ENCODE results near the gene STK33.

- TF ChIP-seq SP1 (IDR thresholded peaks at IDR 0.05; ENCODE audit: low read depth) (no peak), POLR2A (IDR thresholded peaks at IDR 0.05; ENCODE audit: borderline replicate concordance, extremely low read depth, insufficient read depth, insufficient read length) (no peak), SIN3A (IDR thresholded peaks at IDR 0.05; ENCODE audit: low read depth) (no peak), TCF7L2 (IDR thresholded peaks at IDR 0.05; ENCODE audit: borderline replicate concordance, extremely low read depth, insufficient read depth, insufficient read length) (no peak)
Observed at GRCh38 chr11:8383627-8384026, 210.4 kb downstream of the STK33 start.
